Prostate gland (tissue), 2 donors: ENCODE results near the gene RPS6KC1.

Source experiments
- POLR2A ChIP-seq: fragments of 450-650 bp; IDR thresholded peaks from one replicate; pipeline ENCODE4 v1.6.1; 2016; ENCODE audit warnings: antibody characterized with exemption, mild to moderate bottlenecking
- POLR2AphosphoS5 ChIP-seq: sonication (generic); formaldehyde crosslinking; IDR thresholded peaks from one replicate; pipeline ENCODE4 v1.6.1; 2017; ENCODE audit warnings: antibody characterized with exemption
- TF ChIP-seq, protein P1 (sequence below), 4 experiments: fragments of 200-600 bp in 2 of 4; fragments of 450-650 bp in 2 of 4; sonication (generic) in 2 of 4; IDR thresholded peaks; 1 replicate in 3 of 4; 2 replicates in 1 of 4; pipeline ENCODE4 v1.5.1; 2016 to 2019; ENCODE audit warnings: antibody characterized with exemption in 4 of 4, mild to moderate bottlenecking in 2 of 4, moderate library complexity in 2 of 4

DNA sequence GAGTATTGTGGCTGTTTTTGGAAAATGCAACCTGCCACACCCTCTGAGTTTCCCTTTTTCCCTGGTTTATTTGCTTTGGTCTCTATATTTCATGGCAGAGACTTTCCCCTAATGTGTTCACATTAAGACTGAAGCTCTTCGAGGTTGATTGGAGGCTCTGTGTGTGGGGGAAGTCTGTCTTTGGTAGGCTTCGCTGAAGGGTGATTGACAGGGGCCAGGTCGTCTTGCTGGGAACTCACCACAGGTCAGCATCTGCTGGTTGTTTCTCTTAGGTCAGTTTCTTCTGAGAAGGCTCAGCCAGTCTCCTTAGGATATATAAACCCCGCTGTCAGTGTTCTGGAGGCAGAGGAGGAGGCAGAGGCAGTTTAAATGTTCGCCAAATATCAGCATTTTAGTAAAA, 249.4 kb downstream of the RPS6KC1 start:
- TF ChIP-seq, protein P1, sequence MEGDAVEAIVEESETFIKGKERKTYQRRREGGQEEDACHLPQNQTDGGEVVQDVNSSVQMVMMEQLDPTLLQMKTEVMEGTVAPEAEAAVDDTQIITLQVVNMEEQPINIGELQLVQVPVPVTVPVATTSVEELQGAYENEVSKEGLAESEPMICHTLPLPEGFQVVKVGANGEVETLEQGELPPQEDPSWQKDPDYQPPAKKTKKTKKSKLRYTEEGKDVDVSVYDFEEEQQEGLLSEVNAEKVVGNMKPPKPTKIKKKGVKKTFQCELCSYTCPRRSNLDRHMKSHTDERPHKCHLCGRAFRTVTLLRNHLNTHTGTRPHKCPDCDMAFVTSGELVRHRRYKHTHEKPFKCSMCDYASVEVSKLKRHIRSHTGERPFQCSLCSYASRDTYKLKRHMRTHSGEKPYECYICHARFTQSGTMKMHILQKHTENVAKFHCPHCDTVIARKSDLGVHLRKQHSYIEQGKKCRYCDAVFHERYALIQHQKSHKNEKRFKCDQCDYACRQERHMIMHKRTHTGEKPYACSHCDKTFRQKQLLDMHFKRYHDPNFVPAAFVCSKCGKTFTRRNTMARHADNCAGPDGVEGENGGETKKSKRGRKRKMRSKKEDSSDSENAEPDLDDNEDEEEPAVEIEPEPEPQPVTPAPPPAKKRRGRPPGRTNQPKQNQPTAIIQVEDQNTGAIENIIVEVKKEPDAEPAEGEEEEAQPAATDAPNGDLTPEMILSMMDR (IDR thresholded peaks at IDR 0.05): no peak
- no peak for TF ChIP-seq POLR2AphosphoS5
- no peak for TF ChIP-seq POLR2A
